Mammary epithelial cell (primary cell): ENCODE results near the gene OGFRL1.

Experiments
- CTCF ChIP-seq, 2 donors: IDR thresholded peaks in 1 of 2; conservative IDR thresholded peaks in 1 of 2; 2 replicates each; pipeline ENCODE4 v1.5.1; 2011 to 2012; ENCODE audit warnings: inconsistent platforms in 2 of 2, low read length in 2 of 2, mild to moderate bottlenecking in 2 of 2, control low read depth in 1 of 2, low read depth in 1 of 2; ENCODE audit not compliant: insufficient read depth in 1 of 2; ENCODE audit errors: extremely low read depth in 1 of 2
- EZH2 ChIP-seq: IDR thresholded peaks from 2 replicates; pipeline ENCODE4 v1.6.1; 2012; ENCODE audit warnings: low read length, inconsistent platforms, borderline replicate concordance

GRCh38 chr6:71288228-71289038 lies at the start of gene OGFRL1:
- TF ChIP-seq CTCF (conservative IDR thresholded peaks at IDR 0.05 in 1 of 2, IDR thresholded peaks at IDR 0.05 in 1 of 2; ENCODE audit: extremely low read depth in 1 of 2, insufficient read depth in 1 of 2, low read depth in 1 of 2, low read length in 2 of 2) (peak in 1 of 2 donors; percentile 20), EZH2 (no peak)
